Left lung (tissue), 10 donors: ENCODE measurements around the gene WNK4. TPM values are rescaled to one million over a fixed set of nuclear protein-coding genes. Genes with fewer than 3 reads are reported as not detected.
"Not testable (repeated sequence)": the region's sequence is repeated elsewhere in the genome, so short reads cannot be mapped to it uniquely, and the experiment has no call there.

Experiments
- ATAC-seq: fragments of 200-7000 bp; cut with Tn5 transposase; one replicate; pipeline ENCODE4 v1.9.1; 2020; ENCODE audit warnings: moderate library complexity
- DNase-seq, 4 donors: peaks; one replicate each; pipeline ENCODE4 v3.0.0-alpha.2; 2013 to 2020
- H3K27ac ChIP-seq, 2 donors: fragments of 200-600 bp; sonication (generic) in 1 of 2; one replicate each; pipeline versions ENCODE4 v1.5.0 to v1.8.0; 2020 to 2021
- H3K27me3 ChIP-seq, 2 donors: fragments of 200-600 bp; sonication (generic) in 1 of 2; one replicate each; pipeline versions ENCODE4 v1.5.0 to v1.8.0; 2020 to 2021
- H3K36me3 ChIP-seq, 2 donors: fragments of 200-600 bp; sonication (generic) in 1 of 2; one replicate each; pipeline versions ENCODE4 v1.5.0 to v1.8.0; 2020 to 2021
- H3K4me1 ChIP-seq, 2 donors: fragments of 200-600 bp; one replicate each; pipeline ENCODE4 v1.8.0; 2021
- H3K4me3 ChIP-seq, 2 donors: fragments of 200-600 bp; sonication (generic) in 1 of 2; one replicate each; pipeline versions ENCODE4 v1.5.0 to v1.8.0; 2020 to 2021; ENCODE audit warnings: mild to moderate bottlenecking in 1 of 2
- H3K9me3 ChIP-seq, 2 donors: fragments of 200-600 bp; sonication (generic) in 1 of 2; one replicate each; pipeline versions ENCODE4 v1.5.0 to v1.8.0; 2020 to 2021
- CTCF ChIP-seq, 2 donors: fragments of 200-600 bp; sonication (generic) in 1 of 2; IDR thresholded peaks; one replicate each; pipeline versions ENCODE4 v1.5.0 to v1.8.0; 2021; ENCODE audit warnings: antibody characterized with exemption in 2 of 2
- intact Hi-C, 2 donors: fragments of 100-400 bp; cut with DNase I; formaldehyde crosslinking; loops; one replicate each; pipeline versions ENCODE4 v1.11.2 to v1.14.2; 2022
- polyA plus RNA-seq, 6 donors: library from polyadenylated mRNA; unstranded; fragments of 120-200 nt; gene quantifications; one replicate each; pipeline ENCODE4 v1.2.1, GENCODE V29; 2013; ENCODE audit not compliant: insufficient read length in 6 of 6
- total RNA-seq, 2 donors: library from RNA; stranded (reverse); fragmentation: NEBNext Ultra II Directional; extraction: Animal tissue kit (Norgen Biotek cat#: 25700); gene quantifications; one replicate each; pipeline ENCODE4 v1.2.1, GENCODE V29; 2021
- donor health status: DM: no; HTN: yes; CAD: no.
- donor health status: DM: no; HTN: no; CAD: no.

WNK4 gene
- total and polyA plus RNA-seq, 8 donors: 0.21 to 2.5 (median 1.8) TPM; not detected in 1

- ATAC-seq: no peak
- H3K4me3 ChIP-seq: peak overlapping the region; percentile 40 to 49
- peaks cover 4 to 16% of the 10 kb centered on the region in 2 donors for H3K4me1 ChIP-seq
- no peaks in the 10 kb centered on the region for H3K9me3 ChIP-seq
- H3K36me3 ChIP-seq: no peaks in the 10 kb centered on the region
- H3K27me3 ChIP-seq: peaks cover 20 to 57% of the 10 kb centered on the region in 2 donors
- peak overlapping the region; percentile 78 to 80 for H3K27ac ChIP-seq
- intact Hi-C loops: loop anchor here in 1 of 2 donors (5.0 kb wide), 1 partner anchor 39 kb away; no protein-coding TSS in a partner anchor
- TF ChIP-seq CTCF (IDR thresholded peaks at IDR 0.05): no peak
- no peak for DNase-seq
Observed at GRCh38 chr17:42761638-42762037, 18.8 kb upstream of the WNK4 start.

- H3K27ac ChIP-seq: no peak overlapping the region
- DNase-seq: no peak
- peaks cover 4 to 6% of the 10 kb centered on the region in 2 donors for H3K4me1 ChIP-seq
- ATAC-seq: no peak
- peaks cover 10 to 28% of the 10 kb centered on the region in 2 donors for H3K27me3 ChIP-seq
- no peaks in the 10 kb centered on the region for H3K36me3 ChIP-seq
- no peak for TF ChIP-seq CTCF (IDR thresholded peaks at IDR 0.05)
- no peak overlapping the region for H3K4me3 ChIP-seq
- no peaks in the 10 kb centered on the region for H3K9me3 ChIP-seq
- intact Hi-C loops: no loop called here
Observed at GRCh38 chr17:42766124-42766523, 14.3 kb upstream of the WNK4 start.

GRCh38 chr17:42767512-42767911 is 12.9 kb upstream of the WNK4 start:
- Histone ChIP-seq H3K27ac (no peak overlapping the region), H3K36me3 (no peaks in the 10 kb centered on the region), H3K27me3 (peaks cover 0 to 14% of the 10 kb centered on the region in 2 donors), H3K4me3 (no peak overlapping the region), H3K4me1 (peaks cover 0 to 4% of the 10 kb centered on the region in 2 donors), H3K9me3 (no peaks in the 10 kb centered on the region)
- no peak for TF ChIP-seq CTCF (IDR thresholded peaks at IDR 0.05)
- intact Hi-C loops: no loop called here
- DNase-seq: no peak
- ATAC-seq: no peak

- H3K9me3 ChIP-seq, ATAC-seq, intact Hi-C loops, H3K27ac ChIP-seq, H3K36me3 ChIP-seq, H3K4me3 ChIP-seq, H3K27me3 ChIP-seq, H3K4me1 ChIP-seq, DNase-seq: not testable (repeated sequence)
Observed at GRCh38 chr17:42768006-42768405, 12.4 kb upstream of the WNK4 start.

- intact Hi-C loops, H3K4me3 ChIP-seq, H3K27me3 ChIP-seq, H3K27ac ChIP-seq, H3K9me3 ChIP-seq, DNase-seq, H3K36me3 ChIP-seq, ATAC-seq: not testable (repeated sequence)
- H3K4me1 ChIP-seq: peaks cover 10 to 22% of the 10 kb centered on the region in 2 donors
Observed at GRCh38 chr17:42769964-42770363, 10.4 kb upstream of the WNK4 start.

- H3K4me1 ChIP-seq: peaks cover 10 to 27% of the 10 kb centered on the region in 2 donors
- ATAC-seq: peak; percentile 6
- no peak for DNase-seq
- peak overlapping the region; percentile 79 to 81 for H3K27ac ChIP-seq
- H3K27me3 ChIP-seq: peaks cover 0 to 4% of the 10 kb centered on the region in 2 donors
- intact Hi-C loops: no loop called here
- H3K9me3 ChIP-seq: no peaks in the 10 kb centered on the region
- TF ChIP-seq CTCF (IDR thresholded peaks at IDR 0.05): no peak
- H3K4me3 ChIP-seq: peak overlapping the region; percentile 63 to 76
- peaks cover 0 to 32% of the 10 kb centered on the region in 2 donors for H3K36me3 ChIP-seq
Observed at GRCh38 chr17:42772945-42773289, 7.5 kb upstream of the WNK4 start.
